SK-N-SH (cell line): ENCODE results near the gene ARMH2. TPM values are rescaled to one million over a fixed set of nuclear protein-coding genes. Genes with fewer than 3 reads are reported as not detected.

Experiments used
- CTCF ChIA-PET: fragments of 300-600, 350-600 bp; formaldehyde crosslinking; extraction: SDS; loops from one replicate; lab custom pipeline; 2021; lab: Yijun Ruan, JAX
- POLR2A ChIA-PET: fragments of 350-600 bp; sonication (Branson Sonifier 250); formaldehyde crosslinking; extraction: SDS; loops from one replicate; lab custom pipeline; 2020; ENCODE audit warnings: antibody characterized with exemption, inconsistent platforms; lab: Yijun Ruan, JAX
- DNase-seq: peaks from one replicate; pipeline ENCODE4 v3.0.0; 2012
- H2AFZ ChIP-seq: fragments of 200-600 bp; sonication (generic); 2 replicates; pipeline ENCODE4 v1.8.1; 2016; ENCODE audit warnings: antibody characterized with exemption, mild to moderate bottlenecking, low read depth
- H3F3A ChIP-seq: fragments of 200-600 bp; sonication (generic); replicated peaks from 2 replicates; pipeline ENCODE3; 2016; ENCODE audit warnings: antibody characterized with exemption, mild to moderate bottlenecking; ENCODE audit not compliant: insufficient read depth
- H3K27ac ChIP-seq, 2 experiments: fragments of 200-500 bp in 1 of 2; fragments of 200-600 bp in 1 of 2; sonication (Bioruptor generic) in 1 of 2; sonication (generic), shearing (Covaris generic) in 1 of 2; 2 replicates each; pipeline versions ENCODE4 v1.5.1 to v1.6.1; 2014 to 2016; ENCODE audit warnings: low read depth in 2 of 2, inconsistent platforms in 1 of 2, low read length in 1 of 2, mild to moderate bottlenecking in 1 of 2, mixed read lengths in 1 of 2
- H3K27me3 ChIP-seq: fragments of 200-600 bp; sonication (generic), shearing (Covaris generic); 2 replicates; pipeline ENCODE4 v1.6.1; 2016; ENCODE audit warnings: mixed run types; ENCODE audit not compliant: insufficient read depth
- H3K36me3 ChIP-seq, 2 experiments: fragments of 200-500 bp in 1 of 2; fragments of 200-600 bp in 1 of 2; sonication (Bioruptor generic) in 1 of 2; sonication (generic) in 1 of 2; replicated peaks in 1 of 2; 2 replicates each; pipeline versions ENCODE3 to v1.5.1; 2014 to 2016; ENCODE audit warnings: low read length in 1 of 2, mild to moderate bottlenecking in 1 of 2; ENCODE audit not compliant: insufficient read depth in 2 of 2, control insufficient read depth in 1 of 2
- H3K4me1 ChIP-seq, 2 experiments: fragments of 200-500 bp in 1 of 2; fragments of 200-600 bp in 1 of 2; sonication (Bioruptor generic) in 1 of 2; sonication (generic), shearing (Covaris generic) in 1 of 2; 2 replicates each; pipeline versions ENCODE4 v1.5.1 to v1.6.1; 2014 to 2016; ENCODE audit warnings: low read depth in 1 of 2, low read length in 1 of 2, mixed run types in 1 of 2; ENCODE audit not compliant: insufficient read depth in 2 of 2, control insufficient read depth in 1 of 2
- H3K4me2 ChIP-seq: fragments of 200-600 bp; sonication (generic), shearing (Covaris generic); 2 replicates; pipeline ENCODE4 v1.6.1; 2017; ENCODE audit warnings: mixed run types
- H3K4me3 ChIP-seq, 2 experiments: fragments of 200-500 bp in 1 of 2; fragments of 200-600 bp in 1 of 2; sonication (Bioruptor generic) in 1 of 2; sonication (generic), shearing (Covaris generic) in 1 of 2; 2 replicates each; pipeline versions ENCODE4 v1.5.1 to v1.8.1; 2014 to 2016; ENCODE audit warnings: low read depth in 2 of 2, inconsistent platforms in 1 of 2, low read length in 1 of 2, mild to moderate bottlenecking in 1 of 2, mixed read lengths in 1 of 2, moderate library complexity in 1 of 2
- H3K79me2 ChIP-seq: fragments of 200-600 bp; sonication (generic); 2 replicates; pipeline ENCODE4 v1.8.1; 2017; ENCODE audit warnings: mild to moderate bottlenecking; ENCODE audit not compliant: insufficient read depth
- H3K9ac ChIP-seq: fragments of 200-600 bp; sonication (generic); 2 replicates; pipeline ENCODE4 v1.6.1; 2017; ENCODE audit warnings: mixed run types
- H3K9me2 ChIP-seq: fragments of 200-600 bp; sonication (generic); 2 replicates; pipeline ENCODE4 v1.6.1; 2017; ENCODE audit warnings: mixed run types
- H3K9me3 ChIP-seq: fragments of 200-600 bp; sonication (generic); 2 replicates; pipeline ENCODE4 v1.6.1; 2017; ENCODE audit warnings: mixed run types, mild to moderate bottlenecking, moderate library complexity
- H4K20me1 ChIP-seq: fragments of 200-600 bp; sonication (generic); 2 replicates; pipeline ENCODE4 v1.6.1; 2017; ENCODE audit warnings: mild to moderate bottlenecking, mixed run types; ENCODE audit not compliant: insufficient read depth
- CHD2 ChIP-seq: fragments of 150-350 bp; IDR thresholded peaks from 2 replicates; pipeline ENCODE4 v1.6.1; 2018; ENCODE audit warnings: low read length; ENCODE audit not compliant: partially characterized antibody
- ELF1 ChIP-seq: IDR thresholded peaks from 2 replicates; pipeline ENCODE4 v1.4.0; 2012
- FOSL2 ChIP-seq: IDR thresholded peaks from 2 replicates; pipeline ENCODE4 v1.4.0; 2012; ENCODE audit warnings: low read depth, mild to moderate bottlenecking, moderate library complexity, borderline replicate concordance
- FOXM1 ChIP-seq: IDR thresholded peaks from 2 replicates; pipeline ENCODE4 v1.4.0; 2012; ENCODE audit warnings: low read depth, mild to moderate bottlenecking
- GATA2 ChIP-seq: sonication (generic); formaldehyde crosslinking; IDR thresholded peaks from 2 replicates; pipeline ENCODE4 v1.5.0; 2020; ENCODE audit warnings: mild to moderate bottlenecking, missing genetic modification reagents
- JUND ChIP-seq: IDR thresholded peaks from 2 replicates; pipeline ENCODE4 v1.4.0; 2012
- MEF2A ChIP-seq: IDR thresholded peaks from 2 replicates; pipeline ENCODE4 v1.4.0; 2012; ENCODE audit warnings: low read depth, borderline replicate concordance
- PBX3 ChIP-seq: IDR thresholded peaks from 2 replicates; pipeline ENCODE4; 2012
- POLR2AphosphoS5 ChIP-seq: IDR thresholded peaks from 2 replicates; pipeline ENCODE4 v1.6.1; 2012; ENCODE audit warnings: low read depth, low read length
- RAD21 ChIP-seq: IDR thresholded peaks from 2 replicates; pipeline ENCODE4 v1.6.1; 2012; ENCODE audit warnings: mild to moderate bottlenecking, low read length
- RFX5 ChIP-seq: IDR thresholded peaks from 2 replicates; pipeline ENCODE4 v1.6.1; 2012; ENCODE audit warnings: mild to moderate bottlenecking, improper control_type of control experiment, low read length
- RXRA ChIP-seq: IDR thresholded peaks from 2 replicates; pipeline ENCODE4 v1.4.0; 2012; ENCODE audit warnings: low read depth, mild to moderate bottlenecking, borderline replicate concordance
- SIN3A ChIP-seq: IDR thresholded peaks from 2 replicates; pipeline ENCODE4 v1.6.1; 2012; ENCODE audit warnings: low read depth, mild to moderate bottlenecking, low read length, moderate library complexity, borderline replicate concordance
- SMC3 ChIP-seq: IDR thresholded peaks from 2 replicates; pipeline ENCODE4 v1.6.1; 2012; ENCODE audit warnings: low read depth, low read length, improper control_type of control experiment
- TCF12 ChIP-seq: IDR thresholded peaks from 2 replicates; pipeline ENCODE4 v1.4.0; 2012
- WGBS: methylation state at CpG from one replicate; pipeline ENCODE4 v1.1.6; 2017; ENCODE audit warnings: low lambda C conversion rate; 5-methylcytosine and 5-hydroxymethylcytosine counted together
- polyA plus RNA-seq, 3 experiments: library from polyadenylated mRNA; depleted of rRNA; stranded (reverse); fragments of >200 nt; gene quantifications; 2 replicates each; pipeline ENCODE4 v1.2.3, GENCODE V29; 2012
- TF ChIP-seq, protein P1 (sequence below): IDR thresholded peaks from 2 replicates; pipeline ENCODE4 v1.4.0; 2012; ENCODE audit warnings: low read depth, borderline replicate concordance
- TF ChIP-seq, protein P2 (sequence below): IDR thresholded peaks from 2 replicates; pipeline ENCODE4 v1.6.1; 2012; ENCODE audit warnings: mild to moderate bottlenecking, low read depth, low read length, moderate library complexity
- TF ChIP-seq, protein P3 (sequence below): IDR thresholded peaks from 2 replicates; pipeline ENCODE4 v1.4.0; 2012; ENCODE audit warnings: low read depth

The ARMH2 gene
- polyA plus RNA-seq, 1 of the 3 experiments (the other 2 are of a cell fraction), result not detected

- TF ChIP-seq ELF1 (no peak), TCF12 (no peak), RXRA (no peak), CHD2 (no peak)
These were observed 39.4 kb upstream of the ARMH2 start (continued) for GRCh38 chr6:24838081-24838480.

- POLR2A ChIA-PET, result no interaction called here
- Histone ChIP-seq H4K20me1 (no peaks in the 10 kb centered on the region), H3K9ac (no peak overlapping the region), H3K79me2 (no peaks in the 10 kb centered on the region)
- no peak for TF ChIP-seq SMC3
- TF ChIP-seq, protein P1, sequence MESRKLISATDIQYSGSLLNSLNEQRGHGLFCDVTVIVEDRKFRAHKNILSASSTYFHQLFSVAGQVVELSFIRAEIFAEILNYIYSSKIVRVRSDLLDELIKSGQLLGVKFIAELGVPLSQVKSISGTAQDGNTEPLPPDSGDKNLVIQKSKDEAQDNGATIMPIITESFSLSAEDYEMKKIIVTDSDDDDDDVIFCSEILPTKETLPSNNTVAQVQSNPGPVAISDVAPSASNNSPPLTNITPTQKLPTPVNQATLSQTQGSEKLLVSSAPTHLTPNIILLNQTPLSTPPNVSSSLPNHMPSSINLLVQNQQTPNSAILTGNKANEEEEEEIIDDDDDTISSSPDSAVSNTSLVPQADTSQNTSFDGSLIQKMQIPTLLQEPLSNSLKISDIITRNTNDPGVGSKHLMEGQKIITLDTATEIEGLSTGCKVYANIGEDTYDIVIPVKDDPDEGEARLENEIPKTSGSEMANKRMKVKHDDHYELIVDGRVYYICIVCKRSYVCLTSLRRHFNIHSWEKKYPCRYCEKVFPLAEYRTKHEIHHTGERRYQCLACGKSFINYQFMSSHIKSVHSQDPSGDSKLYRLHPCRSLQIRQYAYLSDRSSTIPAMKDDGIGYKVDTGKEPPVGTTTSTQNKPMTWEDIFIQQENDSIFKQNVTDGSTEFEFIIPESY, result no peak
- TF ChIP-seq FOXM1, result no peak
- no peak for TF ChIP-seq POLR2AphosphoS5
- no peak for TF ChIP-seq MEF2A
- TF ChIP-seq, protein P2, sequence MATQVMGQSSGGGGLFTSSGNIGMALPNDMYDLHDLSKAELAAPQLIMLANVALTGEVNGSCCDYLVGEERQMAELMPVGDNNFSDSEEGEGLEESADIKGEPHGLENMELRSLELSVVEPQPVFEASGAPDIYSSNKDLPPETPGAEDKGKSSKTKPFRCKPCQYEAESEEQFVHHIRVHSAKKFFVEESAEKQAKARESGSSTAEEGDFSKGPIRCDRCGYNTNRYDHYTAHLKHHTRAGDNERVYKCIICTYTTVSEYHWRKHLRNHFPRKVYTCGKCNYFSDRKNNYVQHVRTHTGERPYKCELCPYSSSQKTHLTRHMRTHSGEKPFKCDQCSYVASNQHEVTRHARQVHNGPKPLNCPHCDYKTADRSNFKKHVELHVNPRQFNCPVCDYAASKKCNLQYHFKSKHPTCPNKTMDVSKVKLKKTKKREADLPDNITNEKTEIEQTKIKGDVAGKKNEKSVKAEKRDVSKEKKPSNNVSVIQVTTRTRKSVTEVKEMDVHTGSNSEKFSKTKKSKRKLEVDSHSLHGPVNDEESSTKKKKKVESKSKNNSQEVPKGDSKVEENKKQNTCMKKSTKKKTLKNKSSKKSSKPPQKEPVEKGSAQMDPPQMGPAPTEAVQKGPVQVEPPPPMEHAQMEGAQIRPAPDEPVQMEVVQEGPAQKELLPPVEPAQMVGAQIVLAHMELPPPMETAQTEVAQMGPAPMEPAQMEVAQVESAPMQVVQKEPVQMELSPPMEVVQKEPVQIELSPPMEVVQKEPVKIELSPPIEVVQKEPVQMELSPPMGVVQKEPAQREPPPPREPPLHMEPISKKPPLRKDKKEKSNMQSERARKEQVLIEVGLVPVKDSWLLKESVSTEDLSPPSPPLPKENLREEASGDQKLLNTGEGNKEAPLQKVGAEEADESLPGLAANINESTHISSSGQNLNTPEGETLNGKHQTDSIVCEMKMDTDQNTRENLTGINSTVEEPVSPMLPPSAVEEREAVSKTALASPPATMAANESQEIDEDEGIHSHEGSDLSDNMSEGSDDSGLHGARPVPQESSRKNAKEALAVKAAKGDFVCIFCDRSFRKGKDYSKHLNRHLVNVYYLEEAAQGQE, result no peak
- no peak for TF ChIP-seq SIN3A
- TF ChIP-seq PBX3, result no peak
- no peak for TF ChIP-seq GATA2 (CRISPR knock-in tag)
- TF ChIP-seq, protein P3, sequence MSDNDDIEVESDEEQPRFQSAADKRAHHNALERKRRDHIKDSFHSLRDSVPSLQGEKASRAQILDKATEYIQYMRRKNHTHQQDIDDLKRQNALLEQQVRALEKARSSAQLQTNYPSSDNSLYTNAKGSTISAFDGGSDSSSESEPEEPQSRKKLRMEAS, result no peak
- no peak for TF ChIP-seq JUND
- no peak for TF ChIP-seq FOSL2
- TF ChIP-seq RFX5, result no peak
- TF ChIP-seq RAD21, result no peak
- TF ChIP-seq, all 33 proteins: peak for 0
- Histone ChIP-seq H3F3A (no peaks in the 10 kb centered on the region), H3K4me3 (no peak overlapping the region), H3K27me3 (no peaks in the 10 kb centered on the region), H3K4me1 (peaks cover 0 to 12% of the 10 kb centered on the region in 2 experiments; a peak in 2 of 4 replicates), H3K9me3 (no peaks in the 10 kb centered on the region), H2AFZ (no peak overlapping the region), H3K36me3 (no peaks in the 10 kb centered on the region), H3K4me2 (no peak overlapping the region), H3K27ac (no peak overlapping the region), H3K9me2 (no peaks in the 10 kb centered on the region)
- no peak for DNase-seq
- 67% methylated on average over 2 of the region's 2 CpGs for WGBS
- CTCF ChIA-PET, result no interaction called here
These were observed 37.4 kb upstream of the ARMH2 start for GRCh38 chr6:24836109-24836508.
